GM19328 (cell line): Measurements from ENCODE around the gene SPSB3.
"Not testable (repeated sequence)": the region's sequence is repeated elsewhere in the genome, so short reads cannot be mapped to it uniquely, and the experiment has no call there.

ENCODE experiments used
- ATAC-seq: cut with Tn5 transposase; IDR thresholded peaks from one replicate; pipeline ENCODE4 v1.9.1; 2021; ENCODE audit warnings: mild to moderate bottlenecking, moderate library complexity; ENCODE audit not compliant: unreplicated experiment

SPSB3 gene

GRCh38 chr16:1744338-1744840, 38.0 kb downstream of the SPSB3 start:
- no peak for ATAC-seq

GRCh38 chr16:1743376-1744337, 38.7 kb downstream of the SPSB3 start:
- ATAC-seq, result no peak

- ATAC-seq, result no peak
These were observed 40.7 kb downstream of the SPSB3 start for GRCh38 chr16:1741553-1742165.

- ATAC-seq, result no peak
These were observed 41.4 kb downstream of the SPSB3 start for GRCh38 chr16:1740781-1741490.

GRCh38 chr16:1740234-1740633, 42.1 kb downstream of the SPSB3 start:
- no peak for ATAC-seq

- ATAC-seq, result no peak
These were observed 47.6 kb downstream of the SPSB3 start for GRCh38 chr16:1734816-1735215.

- ATAC-seq, result no peak
These were observed 48.2 kb downstream of the SPSB3 start for GRCh38 chr16:1734123-1734522.

- ATAC-seq, result not testable (repeated sequence)
These were observed 49.8 kb downstream of the SPSB3 start for GRCh38 chr16:1732551-1732987.

- ATAC-seq, result no peak
These were observed 50.3 kb downstream of the SPSB3 start for GRCh38 chr16:1732071-1732470.

- no peak for ATAC-seq
These were observed 50.8 kb downstream of the SPSB3 start for GRCh38 chr16:1731603-1732002.

- no peak for ATAC-seq
These were observed 51.3 kb downstream of the SPSB3 start for GRCh38 chr16:1731073-1731472.

GRCh38 chr16:1729445-1729844, 52.9 kb downstream of the SPSB3 start:
- no peak for ATAC-seq

GRCh38 chr16:1729026-1729425, 53.3 kb downstream of the SPSB3 start:
- ATAC-seq, result no peak

GRCh38 chr16:1727651-1728624, 54.4 kb downstream of the SPSB3 start:
- no peak for ATAC-seq
